ENCODE results near the gene TAF11L7.

DNA sequence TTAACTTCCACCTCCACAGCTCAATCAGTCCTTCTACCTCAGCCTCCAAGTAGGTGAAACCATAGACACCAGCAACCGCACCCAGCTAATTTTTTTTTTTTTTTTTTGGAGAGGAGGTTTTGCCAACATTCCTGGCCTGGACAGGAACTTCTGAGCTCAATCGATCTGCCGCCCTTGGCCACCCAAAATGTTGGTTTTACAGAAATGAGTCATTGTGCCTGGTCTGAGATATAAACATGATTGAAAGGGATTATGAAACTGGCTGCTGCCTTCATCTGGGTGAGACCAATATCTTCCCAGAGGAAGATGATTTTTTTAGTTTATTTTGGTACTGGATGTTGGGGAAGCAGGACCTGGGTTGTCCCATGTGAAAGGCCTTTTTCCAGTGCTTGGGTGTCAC, 33.8 kb upstream of the TAF11L7 start:
- TF ChIP-seq, protein P1, sequence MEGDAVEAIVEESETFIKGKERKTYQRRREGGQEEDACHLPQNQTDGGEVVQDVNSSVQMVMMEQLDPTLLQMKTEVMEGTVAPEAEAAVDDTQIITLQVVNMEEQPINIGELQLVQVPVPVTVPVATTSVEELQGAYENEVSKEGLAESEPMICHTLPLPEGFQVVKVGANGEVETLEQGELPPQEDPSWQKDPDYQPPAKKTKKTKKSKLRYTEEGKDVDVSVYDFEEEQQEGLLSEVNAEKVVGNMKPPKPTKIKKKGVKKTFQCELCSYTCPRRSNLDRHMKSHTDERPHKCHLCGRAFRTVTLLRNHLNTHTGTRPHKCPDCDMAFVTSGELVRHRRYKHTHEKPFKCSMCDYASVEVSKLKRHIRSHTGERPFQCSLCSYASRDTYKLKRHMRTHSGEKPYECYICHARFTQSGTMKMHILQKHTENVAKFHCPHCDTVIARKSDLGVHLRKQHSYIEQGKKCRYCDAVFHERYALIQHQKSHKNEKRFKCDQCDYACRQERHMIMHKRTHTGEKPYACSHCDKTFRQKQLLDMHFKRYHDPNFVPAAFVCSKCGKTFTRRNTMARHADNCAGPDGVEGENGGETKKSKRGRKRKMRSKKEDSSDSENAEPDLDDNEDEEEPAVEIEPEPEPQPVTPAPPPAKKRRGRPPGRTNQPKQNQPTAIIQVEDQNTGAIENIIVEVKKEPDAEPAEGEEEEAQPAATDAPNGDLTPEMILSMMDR (IDR thresholded peaks at IDR 0.05): no peak
- TF ChIP-seq POLR2A (IDR thresholded peaks at IDR 0.05): no peak
